NCI-H2029 treated with DMSO at 0.1 percent for 48 hours (cell line): ENCODE data around the gene IL4R.
"Not testable (repeated sequence)": the region's sequence is repeated elsewhere in the genome, so short reads cannot be mapped to it uniquely, and the experiment has no call there.

Experiments used
- DNase-seq: peaks from one replicate; lab custom pipeline; 2025; lab: John Stamatoyannopoulos, UW

Gene IL4R

DNA sequence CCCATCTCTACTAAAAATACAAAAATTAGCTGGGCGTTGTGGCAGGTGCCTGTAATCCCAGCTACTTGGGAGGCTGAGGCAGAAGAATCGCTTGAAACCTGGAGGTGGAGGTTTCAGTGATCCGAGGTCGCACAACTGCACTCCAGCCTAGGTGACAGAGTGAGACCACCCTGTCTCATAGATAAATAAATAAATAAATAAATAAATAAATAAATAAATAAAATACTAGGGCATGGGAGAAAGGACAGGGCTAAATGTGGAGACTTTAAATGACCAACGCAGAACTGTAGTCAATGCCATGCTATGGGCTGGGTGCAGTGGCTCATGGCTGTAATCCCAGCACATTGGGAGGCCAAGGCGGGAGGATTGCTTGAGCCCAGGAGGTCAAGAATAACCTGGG, 25.5 kb upstream of the IL4R start:
- DNase-seq: not testable (repeated sequence)

DNA sequence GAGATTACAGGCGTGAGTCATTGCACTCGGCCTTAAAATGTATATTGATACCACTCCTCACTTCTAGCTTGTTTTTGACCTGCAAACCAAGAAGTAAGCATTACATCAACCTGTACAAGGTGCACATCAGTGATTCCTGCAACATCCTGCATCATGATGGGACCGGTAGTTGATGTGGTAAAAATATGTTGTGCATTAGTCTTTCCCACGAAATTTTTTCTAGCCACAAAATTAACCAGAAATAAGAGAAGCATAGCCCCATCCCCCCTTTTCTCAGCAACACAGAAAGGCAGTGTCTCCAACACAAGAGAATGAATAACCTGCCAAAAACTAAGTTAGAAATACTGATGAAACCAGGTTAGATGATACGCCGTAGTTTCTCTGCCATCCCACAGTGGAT, 24.1 kb upstream of the IL4R start:
- no peak for DNase-seq

DNA sequence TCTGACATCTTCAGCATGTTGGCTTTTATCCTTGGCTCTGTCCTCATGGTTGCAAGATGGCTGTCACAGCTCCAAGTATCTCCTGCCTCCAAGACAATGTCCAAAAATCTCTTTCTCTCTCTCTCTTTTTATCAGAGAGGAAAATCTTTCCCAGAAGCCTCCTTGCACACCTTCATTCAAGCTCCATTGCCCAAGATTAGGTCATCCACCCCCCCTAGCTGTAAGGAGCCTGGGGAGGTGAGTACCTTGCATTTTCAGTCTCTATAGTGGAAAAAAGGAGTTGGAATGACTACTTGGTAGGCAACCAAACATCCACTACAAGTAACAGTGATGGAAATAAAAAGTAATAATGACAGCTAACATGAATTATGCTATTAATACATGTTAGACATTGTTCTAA, 23.2 kb upstream of the IL4R start:
- DNase-seq: no peak

DNA sequence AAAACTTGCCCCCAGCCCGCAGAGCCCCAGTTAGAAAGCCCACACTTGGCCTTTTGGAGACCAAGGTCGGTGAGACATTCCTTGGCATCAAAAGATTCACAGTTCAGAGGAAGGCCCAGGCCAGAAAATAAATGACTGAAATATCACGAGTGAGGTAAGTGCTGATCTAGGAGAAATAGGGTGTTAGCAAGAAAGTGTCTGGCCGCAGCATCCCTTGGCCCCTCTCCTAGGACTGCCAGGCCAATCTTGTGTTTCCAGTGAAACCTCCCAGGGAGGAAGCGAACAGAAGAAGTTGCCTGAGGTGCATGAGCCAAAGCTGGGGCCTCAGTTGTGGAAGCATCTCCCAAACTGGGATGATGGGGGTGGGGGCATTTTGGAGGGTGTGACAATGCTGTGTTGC, 22.7 kb upstream of the IL4R start:
- no peak for DNase-seq

DNA sequence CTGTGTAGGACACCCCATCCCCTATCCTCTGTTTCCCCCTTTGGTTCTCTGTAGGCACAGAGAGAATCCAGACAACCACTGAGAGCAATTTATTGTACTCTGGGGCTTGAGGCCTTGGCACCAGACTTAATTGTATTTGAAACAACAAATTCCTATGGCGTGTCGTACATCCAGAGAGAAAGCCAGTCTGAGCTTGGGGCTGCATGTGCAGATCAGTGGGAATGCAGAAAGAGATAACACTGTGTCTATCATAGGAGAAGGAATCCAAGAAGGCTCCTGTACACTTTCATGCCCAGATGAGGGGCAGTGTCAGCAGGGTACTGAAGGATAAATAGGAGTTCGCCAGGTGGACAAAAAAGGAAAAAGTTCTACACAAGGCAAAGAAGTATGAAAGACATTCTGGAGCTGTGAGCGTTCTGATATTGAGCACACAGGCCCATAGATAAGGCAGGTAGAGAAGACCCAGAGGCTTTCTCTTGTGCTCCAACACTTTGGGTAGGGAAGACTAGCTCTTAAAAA, 22.0 kb upstream of the IL4R start:
- no peak for DNase-seq

DNA sequence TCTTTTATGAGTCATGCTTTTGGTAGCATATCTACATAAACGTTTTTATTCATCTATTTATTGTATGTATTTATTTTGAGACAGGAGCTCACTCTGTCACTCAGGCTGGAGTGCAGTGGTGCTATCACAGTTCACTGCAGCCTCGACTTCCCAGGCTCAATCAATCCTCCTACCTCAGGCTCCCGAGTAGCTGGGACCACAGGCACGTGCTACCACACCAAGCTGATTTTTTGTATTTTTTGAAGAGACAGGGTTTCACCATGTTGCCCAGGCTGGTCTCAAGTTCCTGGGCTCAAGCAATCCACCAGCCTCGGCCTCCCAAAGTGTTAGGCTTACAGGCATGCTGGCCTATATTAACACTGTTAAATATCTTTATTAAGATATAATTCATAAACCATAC, 20.4 kb upstream of the IL4R start:
- no peak for DNase-seq

DNA sequence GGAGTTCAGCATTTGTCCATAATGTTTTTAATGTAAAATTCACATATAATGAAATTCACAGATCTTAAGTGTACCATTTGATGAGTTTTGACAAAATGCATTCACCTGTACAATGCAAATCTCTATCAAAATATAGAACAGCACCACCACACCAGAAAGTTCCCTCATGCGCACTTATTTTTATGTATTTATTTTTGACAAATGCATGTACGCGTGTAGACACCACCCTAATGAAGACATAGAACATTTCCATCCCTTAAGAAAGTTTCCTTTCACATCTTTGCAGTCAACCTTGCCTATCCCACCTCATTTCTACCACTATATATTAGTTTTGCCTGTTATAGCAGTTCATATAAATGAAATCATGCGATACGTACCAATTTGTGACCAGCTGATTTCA, 15.6 kb upstream of the IL4R start:
- no peak for DNase-seq

DNA sequence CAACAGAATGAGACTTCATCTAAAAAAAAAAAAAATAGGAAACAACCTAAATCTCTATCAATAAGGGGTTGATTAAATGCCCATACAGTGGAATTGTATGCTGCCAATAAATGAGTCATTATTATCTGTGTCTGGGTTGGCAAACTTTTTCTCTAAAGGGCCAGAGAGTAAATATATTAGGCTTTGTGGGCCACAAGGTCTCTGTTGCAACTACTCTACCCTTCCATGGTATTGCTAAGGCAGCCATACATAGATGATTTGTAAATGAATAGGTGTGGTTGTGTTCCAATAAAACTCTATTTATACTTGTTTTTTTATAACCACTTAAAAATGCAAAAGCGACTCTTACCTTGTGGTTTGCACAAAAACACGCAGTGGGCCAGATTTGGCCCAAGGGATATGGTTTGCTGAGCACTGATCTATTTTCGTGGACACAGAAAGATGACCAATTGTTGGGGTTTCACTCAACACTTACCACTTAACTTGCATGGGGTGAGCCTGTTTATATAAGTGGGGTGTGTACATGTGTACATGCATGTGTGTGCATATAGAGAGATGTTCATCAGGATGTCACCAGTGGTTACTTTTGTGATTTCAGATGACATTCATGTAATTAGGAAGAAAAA, 12.4 kb upstream of the IL4R start:
- no peak for DNase-seq

DNA sequence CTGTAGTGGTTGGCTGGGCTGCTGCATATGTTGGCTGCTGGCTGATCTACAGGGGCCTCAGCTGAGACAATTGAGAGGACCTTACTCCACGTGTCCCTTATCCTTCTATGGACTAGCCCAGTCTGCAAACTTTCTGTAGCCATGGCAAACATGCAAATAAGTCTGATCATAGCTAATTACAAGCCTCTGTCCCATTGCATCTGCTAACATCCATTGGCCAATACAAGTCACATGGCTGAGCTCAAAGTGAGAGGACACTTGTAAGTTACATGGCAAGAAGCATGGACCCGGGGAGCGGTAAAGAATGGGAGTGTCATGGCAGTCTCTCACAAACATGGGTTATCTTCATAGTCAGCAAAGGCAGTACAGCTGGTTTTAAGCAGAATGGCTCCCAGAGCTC, 11.6 kb upstream of the IL4R start:
- no peak for DNase-seq

DNA sequence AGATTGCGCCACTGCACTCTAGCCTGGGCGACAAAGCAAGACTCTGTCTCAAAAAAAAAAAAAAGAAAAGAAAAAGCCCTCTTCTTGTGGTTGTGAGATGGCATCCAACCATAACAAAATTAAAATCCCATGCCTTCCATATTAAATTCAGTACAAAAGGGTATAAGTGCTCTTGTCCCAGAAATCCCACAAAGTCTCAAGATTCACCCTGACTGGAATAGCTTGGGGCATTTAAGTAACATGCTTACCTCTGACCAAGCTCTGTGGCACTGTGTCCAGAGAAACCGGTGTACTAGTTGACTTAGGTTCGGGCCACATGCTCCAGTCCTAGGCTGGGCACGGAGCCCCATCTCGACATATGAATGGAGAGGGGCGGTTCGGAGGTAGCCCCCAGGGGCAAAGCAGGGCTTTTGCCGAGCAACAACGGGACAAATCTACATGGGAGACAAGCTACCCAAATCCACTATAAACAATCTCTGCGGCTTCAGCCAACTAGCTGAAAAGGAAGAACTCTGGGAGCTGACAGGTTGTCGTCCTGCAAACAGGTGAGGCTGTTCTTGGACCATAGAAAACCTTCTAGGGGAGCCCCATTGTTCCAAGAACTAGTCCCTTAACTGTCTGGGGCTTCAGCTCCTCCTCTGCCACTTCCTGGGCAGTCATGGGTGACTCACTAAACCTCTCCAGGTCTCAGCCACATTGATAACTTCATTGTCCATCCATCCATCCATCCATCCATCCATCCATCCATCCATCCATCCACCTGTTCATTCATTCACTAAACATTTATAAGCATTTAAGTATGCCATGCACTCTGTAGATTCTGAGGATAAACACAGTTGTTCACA, 10.3 kb upstream of the IL4R start:
- no peak for DNase-seq

DNA sequence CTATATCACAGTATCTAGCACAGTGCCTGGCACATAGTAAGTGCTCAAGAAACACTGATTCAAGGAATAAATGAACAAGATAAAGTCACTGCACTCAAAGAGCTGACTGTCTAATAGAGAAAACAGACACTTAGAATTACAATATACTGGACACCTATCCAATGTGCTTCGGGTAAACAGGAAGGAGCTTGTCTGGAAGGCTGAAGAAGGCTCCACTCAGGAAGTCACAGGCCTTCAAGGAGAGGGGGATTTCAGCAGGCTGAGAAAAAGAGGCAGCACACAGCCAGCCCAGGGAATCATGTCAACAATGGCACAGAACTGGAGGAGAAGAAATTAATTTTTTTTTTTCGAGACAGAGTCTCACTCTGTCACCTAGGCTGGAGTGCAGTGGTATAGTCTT, 9.7 kb upstream of the IL4R start:
- no peak for DNase-seq

DNA sequence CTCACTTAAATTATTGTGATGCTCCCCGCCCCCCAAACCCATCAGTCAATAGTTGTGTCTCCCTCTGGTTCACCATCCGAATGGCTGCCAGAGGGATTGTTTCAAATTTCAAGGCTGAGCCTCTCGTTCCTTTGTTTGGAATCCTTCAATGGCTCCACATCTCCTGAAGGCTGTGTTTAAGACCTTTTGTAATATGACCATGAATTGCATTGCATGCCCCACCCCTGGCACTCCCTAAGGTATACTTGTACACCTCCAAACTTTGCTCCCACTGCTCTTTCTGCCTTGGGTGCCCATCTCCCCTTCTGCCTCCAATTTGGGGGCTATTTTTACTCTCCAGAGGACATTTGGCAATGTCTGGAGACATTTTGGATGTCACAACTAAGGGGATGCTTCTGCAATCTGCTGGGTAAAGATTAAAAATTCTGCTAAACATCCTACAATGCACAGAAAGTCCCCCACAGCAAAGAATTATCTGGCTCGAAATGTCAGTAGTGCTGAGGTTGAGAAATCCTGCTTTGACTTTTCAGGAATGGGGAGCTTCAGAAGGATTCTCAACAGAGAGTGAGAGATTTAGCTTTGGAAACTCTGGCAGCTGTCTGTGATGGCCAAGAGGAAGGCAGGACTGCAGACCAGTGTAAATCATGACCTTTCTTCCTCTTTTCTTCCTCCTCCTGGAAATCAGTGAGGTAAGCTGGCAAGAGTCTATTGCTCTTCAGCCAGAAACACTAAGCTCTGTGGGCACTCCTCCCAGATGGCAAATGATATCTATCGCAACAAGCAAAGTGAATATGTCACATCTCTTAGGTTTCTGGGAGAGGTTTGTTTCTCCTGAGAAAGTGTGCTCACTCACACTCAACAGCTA, 8.7 kb upstream of the IL4R start:
- no peak for DNase-seq

DNA sequence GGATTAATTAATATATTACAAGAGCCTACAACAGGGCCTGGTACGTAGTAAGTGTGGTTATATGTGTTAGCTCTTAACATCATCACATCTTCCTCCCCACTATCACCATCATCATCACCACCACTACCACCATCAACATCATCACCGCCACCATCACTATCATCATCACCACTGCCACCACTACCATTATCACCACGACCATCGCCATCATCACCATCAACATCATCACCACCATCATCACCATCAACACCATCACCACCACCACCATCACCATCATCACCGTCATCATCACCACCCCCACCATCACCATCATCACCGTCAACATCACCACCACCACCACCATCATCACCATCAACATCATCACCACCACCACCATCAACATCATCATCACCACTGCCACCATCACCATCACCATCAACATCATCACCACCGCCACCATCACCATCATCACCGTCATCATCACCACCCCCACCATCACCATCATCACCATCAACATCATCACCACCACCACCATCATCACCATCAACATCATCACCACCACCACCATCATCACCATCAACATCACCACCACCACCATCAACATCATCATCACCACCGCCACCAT, 7.8 kb upstream of the IL4R start:
- DNase-seq: no peak

DNA sequence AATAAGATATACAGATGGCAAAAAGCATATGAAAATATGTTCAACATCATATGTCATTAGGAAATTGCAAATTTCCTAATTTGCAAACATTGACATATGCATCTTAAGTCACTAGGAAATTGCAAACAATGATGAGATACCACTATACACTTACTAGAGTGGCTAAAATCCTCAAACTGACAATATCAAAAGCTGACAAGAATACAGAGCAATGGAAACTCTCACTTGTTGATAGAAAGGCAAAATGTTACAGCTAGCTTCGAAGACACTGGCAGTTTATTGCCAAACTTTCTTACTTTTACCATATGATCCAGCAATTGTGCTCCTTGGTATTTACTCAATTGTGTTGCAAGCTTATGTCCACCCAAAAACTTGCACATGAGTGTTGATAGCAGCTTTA, 5.0 kb upstream of the IL4R start:
- no peak for DNase-seq

DNA sequence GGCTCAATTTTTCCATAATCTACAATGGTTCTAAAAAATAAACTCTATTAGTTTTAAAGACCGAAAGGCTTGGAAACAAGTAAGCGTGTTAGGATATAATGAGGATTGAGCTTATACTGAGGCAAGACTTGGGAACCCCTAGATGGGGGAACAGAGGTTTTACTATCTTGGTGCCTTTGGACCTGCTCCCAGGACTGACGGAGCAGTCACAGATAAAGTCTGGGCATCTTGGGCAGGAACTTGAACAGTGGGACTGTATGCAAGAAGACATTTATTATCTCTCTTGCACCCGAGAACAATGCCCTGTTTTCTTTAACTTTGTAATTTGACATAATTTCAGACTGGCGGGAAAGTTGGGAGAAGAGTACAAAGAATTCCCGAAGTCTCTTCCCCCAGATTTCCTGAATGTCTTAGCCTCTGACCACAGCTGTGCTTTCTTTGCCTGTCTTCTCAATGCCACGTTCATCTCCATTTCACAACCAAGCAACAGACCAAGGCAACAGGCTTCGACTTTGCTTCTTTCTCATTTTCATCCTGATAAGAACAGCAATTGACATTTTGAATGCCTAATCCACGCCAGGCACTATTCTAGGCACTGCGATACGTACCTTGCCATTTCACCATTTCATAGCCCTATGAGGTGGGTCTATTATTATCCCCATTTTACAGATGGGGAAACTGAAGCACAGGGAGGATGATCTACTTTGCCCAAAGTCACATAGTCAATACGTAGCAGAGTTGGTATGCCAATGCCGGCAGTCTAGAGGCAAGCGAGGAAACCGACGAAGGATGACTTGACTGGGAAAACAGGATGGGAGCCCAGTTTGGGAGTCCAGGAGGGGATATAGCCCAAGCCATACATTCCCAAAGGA, 3.0 kb upstream of the IL4R start:
- DNase-seq: no peak

DNA sequence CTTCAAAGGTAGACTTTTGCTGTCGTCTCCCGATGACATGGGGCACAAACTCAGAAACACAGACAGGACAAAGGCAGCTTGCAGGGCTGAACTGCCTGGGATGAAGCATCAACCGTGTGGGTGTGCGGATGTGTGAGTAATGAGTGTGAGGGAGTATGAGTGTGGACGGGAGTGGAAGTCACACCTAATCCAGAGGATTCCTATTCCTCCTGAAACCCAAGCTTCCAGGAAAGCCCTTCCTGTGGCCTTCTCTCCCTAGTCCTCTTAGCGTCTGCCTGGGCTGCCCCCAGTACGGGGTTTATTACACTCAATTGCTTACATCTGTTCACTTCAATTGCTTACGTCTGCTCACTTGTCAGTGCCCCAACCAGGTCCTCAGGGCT, 2.3 kb upstream of the IL4R start:
- no peak for DNase-seq

DNA sequence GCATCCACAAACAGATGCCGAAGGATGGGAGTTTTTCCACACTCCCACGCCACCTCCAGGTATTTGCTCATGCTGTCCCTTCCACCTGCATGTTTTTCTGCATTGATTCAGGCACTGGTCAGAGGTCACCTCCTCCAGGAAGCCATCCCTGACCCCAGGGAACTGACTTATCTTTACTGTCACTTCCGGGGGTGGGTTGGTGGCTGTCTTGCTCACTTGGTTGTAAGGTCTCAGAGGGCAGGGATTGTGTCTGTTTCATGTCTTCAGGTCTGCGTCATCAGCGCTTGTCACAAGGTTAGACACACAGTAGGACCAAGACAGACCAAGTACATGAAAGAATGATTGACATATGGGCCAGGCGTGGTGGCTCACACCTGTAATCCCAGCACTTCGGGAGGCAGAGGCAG, 1.9 kb upstream of the IL4R start:
- no peak for DNase-seq

DNA sequence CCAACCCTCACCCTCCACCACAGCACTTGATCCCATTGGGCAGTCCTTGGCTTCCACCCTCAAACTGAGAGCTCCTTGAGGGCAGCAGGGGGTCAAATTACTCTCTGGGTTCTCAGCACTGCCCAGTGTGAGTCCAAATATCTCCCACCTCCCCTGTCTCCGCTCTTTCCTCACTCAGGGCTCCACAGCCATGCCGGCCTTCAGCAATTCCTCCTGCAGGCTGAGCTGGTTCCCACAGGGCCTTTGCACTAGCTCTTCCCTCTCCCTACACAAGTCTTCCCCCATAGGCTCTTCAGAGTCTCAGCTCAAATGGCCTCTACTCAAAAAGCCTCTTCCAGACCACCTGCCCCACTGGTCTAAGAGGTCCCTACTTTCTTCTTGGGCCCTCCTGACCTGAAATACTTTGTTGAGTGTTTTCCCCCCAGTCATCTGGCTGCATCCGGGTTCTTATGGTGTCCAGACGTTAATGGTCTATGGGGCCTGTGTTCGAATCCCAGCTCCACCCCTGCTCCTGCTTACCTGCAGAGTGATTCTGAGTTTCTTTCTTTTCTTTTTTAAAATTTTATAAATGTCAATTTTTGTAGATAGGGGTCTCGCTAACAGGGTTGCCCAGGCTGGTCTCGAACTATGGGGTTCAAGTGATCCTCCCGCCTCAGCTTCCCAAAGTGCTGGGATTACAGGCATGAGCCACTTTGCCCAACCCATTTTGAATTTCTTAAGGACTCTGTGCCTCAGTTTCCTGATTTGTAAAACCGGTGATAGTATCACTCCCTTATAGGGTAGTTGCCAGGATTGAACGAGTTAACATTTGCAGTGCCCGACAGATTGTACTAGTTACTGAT, 973 bp upstream of the IL4R start:
- DNase-seq: no peak

DNA sequence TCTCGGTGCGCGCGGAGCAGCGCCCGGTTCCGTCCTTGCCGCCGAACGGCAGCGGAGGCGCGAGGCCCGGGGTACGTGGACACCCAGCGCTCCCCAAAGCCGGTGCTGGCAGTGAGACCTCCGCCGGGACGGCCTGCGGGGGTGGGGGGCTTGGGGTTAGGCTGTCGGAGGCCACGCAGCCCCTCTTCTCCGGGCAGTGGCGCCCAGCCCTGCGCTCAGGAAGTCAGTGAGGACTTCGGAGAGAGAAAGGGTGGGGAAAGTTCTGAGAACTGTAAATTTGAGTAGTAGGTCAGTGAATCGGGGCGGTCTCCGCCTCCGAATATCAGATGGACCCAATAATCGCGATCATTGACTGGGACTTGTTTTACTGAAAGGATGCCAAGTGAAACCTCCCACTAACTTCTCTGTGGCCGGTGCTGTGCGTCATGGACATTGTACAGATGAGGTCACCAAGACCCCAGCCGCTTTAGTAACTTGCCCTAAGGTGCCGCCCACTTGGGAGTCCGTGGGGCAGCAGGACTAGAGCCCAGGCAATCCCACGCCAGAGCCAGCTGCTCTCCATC, 468 bp downstream of the IL4R start:
- DNase-seq: no peak

DNA sequence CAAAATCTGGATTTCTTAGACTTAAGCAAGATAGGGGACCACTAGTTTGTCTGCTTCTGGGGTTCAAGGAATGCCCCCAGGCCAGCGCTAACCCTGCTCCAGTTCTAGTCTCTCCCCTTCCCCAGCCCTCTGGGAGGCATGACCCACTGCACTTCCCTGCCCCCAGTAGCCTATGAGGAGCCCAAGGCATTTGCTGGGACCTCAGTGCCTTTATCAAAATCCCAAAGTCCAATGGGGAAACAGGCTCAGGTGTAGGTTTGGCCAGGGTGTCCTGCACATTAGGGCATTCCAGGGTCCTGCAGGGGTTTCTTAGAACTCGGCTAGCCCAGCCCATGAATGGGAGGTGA, 1.2 kb downstream of the IL4R start:
- no peak for DNase-seq
